Psoas muscle (tissue), 8 donors: ENCODE measurements around the gene C8A. TPM values are rescaled to one million over a fixed set of nuclear protein-coding genes. Genes with fewer than 3 reads are reported as not detected.

ENCODE experiments used
- ATAC-seq, 4 donors: fragments of 200-7000 bp; cut with Tn5 transposase; one replicate each; pipeline ENCODE4 v1.9.1; 2020; ENCODE audit warnings: moderate library complexity in 3 of 4, mild to moderate bottlenecking in 2 of 4
- DNase-seq, 2 donors: peaks; one replicate each; pipeline ENCODE4 v3.0.0-alpha.2; 2020
- H3K27ac ChIP-seq: fragments of 200-600 bp; one replicate; pipeline ENCODE4 v1.8.0; 2022
- H3K27me3 ChIP-seq, 3 donors: fragments of 200-600 bp in 1 of 3; one replicate each; pipeline versions ENCODE4 v1.6.1 to v1.8.0; 2013 to 2022; ENCODE audit warnings: low read length in 2 of 3, mild to moderate bottlenecking in 2 of 3, moderate library complexity in 1 of 3; ENCODE audit not compliant: insufficient read depth in 3 of 3
- H3K36me3 ChIP-seq, 2 donors: fragments of 200-600 bp in 1 of 2; one replicate each; pipeline versions ENCODE4 v1.6.1 to v1.8.0; 2013 to 2022; ENCODE audit warnings: low read depth in 1 of 2, mild to moderate bottlenecking in 1 of 2, moderate library complexity in 1 of 2; ENCODE audit not compliant: insufficient read depth in 1 of 2
- H3K4me1 ChIP-seq: fragments of 200-600 bp; one replicate; pipeline ENCODE4 v1.8.0; 2022
- H3K4me3 ChIP-seq: fragments of 200-600 bp; one replicate; pipeline ENCODE4 v1.8.0; 2022; ENCODE audit warnings: mild to moderate bottlenecking
- H3K9me3 ChIP-seq: fragments of 200-600 bp; one replicate; pipeline ENCODE4 v1.8.0; 2022
- CTCF ChIP-seq: fragments of 200-600 bp; IDR thresholded peaks from one replicate; pipeline ENCODE4 v1.8.0; 2022; ENCODE audit warnings: antibody characterized with exemption
- WGBS, 3 donors: extraction: QIAGEN DNeasy Blood & Tissue Kit; methylation state at CpG; one replicate each; pipeline versions ENCODE4 v1.1.6 to v1.1.7; 2013; 5-methylcytosine and 5-hydroxymethylcytosine counted together
- intact Hi-C, 2 donors: fragments of 100-400 bp; cut with DNase I; formaldehyde crosslinking; loops; one replicate each; pipeline versions ENCODE4 v1.11.0 to v1.14.2; 2022
- polyA plus RNA-seq, 3 donors: library from polyadenylated mRNA; stranded (reverse); fragments of 200-250 nt; gene quantifications; one replicate each; pipeline ENCODE4 v1.2.3, GENCODE V29; 2013
- total RNA-seq, 4 donors: library from RNA; stranded (reverse); fragmentation: NEBNext Ultra II Directional in 2 of 4; extraction: Animal tissue kit (Norgen Biotek cat#: 25700) in 2 of 4; gene quantifications; one replicate each; pipeline versions ENCODE4 v1.2.1 to v1.2.4, GENCODE V29; 2021 to 2023
- donor health status: healthy with polysubstance abuse.
- donor health status: DM: no; HTN: no; CAD: no; lungs with moderate emphysema.
- donor health status: Bipolar disorder and iron deficiency.
- donor health status: healthy.
- donor health status: DM: yes; HTN: yes; CAD: no.
- donor health status: DM: no; HTN: no; CAD: no.
- donor health status: DM: no; HTN: no; CAD: no.
- donor health status: DM: yes; HTN: yes; CAD: no.

The C8A gene
- total and polyA plus RNA-seq, 7 donors: not detected

- Histone ChIP-seq H3K9me3 (no peaks in the 10 kb centered on the region), H3K27ac (no peak overlapping the region), H3K27me3 (no peaks in the 10 kb centered on the region), H3K4me3 (no peak overlapping the region), H3K36me3 (no peaks in the 10 kb centered on the region), H3K4me1 (no peaks in the 10 kb centered on the region)
- intact Hi-C loops: no loop called here
- ATAC-seq: no peak
- TF ChIP-seq CTCF: no peak
- no peak for DNase-seq
- 66 to 81% (median 80%) methylated on average over 3 of the region's 3 CpGs for WGBS, 3 donors
Measured at GRCh38 chr1:56965191-56965590, 110.6 kb downstream of the C8A start.

- no peak for DNase-seq
- TF ChIP-seq CTCF: no peak
- WGBS, 3 donors: 88 to 90% (median 90%) methylated on average over 3 of the region's 3 CpGs
Measured at GRCh38 chr1:56965916-56966697, 111.5 kb downstream of the C8A start, which contains the start of gene C8B. TSS of gene C8B (minus strand) at chr1:56966015. CDS start at chr1:56965948, 67 bp downstream.

GRCh38 chr1:56966698-56966999 is 112.1 kb downstream of the C8A start:
- no peak for TF ChIP-seq CTCF
- intact Hi-C loops: no loop called here
- WGBS, 3 donors: 95 to 99% (median 98%) methylated on average over 1 of the region's 1 CpG

More at GRCh38 chr1:56965916-56966697, 111.5 kb downstream of the C8A start, which contains the start of gene C8B:
- no peak for ATAC-seq
- no peak within 1 kb of the TSS for H3K4me3 ChIP-seq
- H3K36me3 ChIP-seq: no peaks in the 10 kb centered on the region
- H3K27ac ChIP-seq: no peak within 1 kb of the TSS
- no peaks in the 10 kb centered on the region for H3K9me3 ChIP-seq
- no peaks in the 10 kb centered on the region for H3K4me1 ChIP-seq
- intact Hi-C loops: no loop called here
- H3K27me3 ChIP-seq: no peaks in the 10 kb centered on the region

GRCh38 chr1:56967355-56967754 is 112.8 kb downstream of the C8A start:
- H3K27me3 ChIP-seq: no peaks in the 10 kb centered on the region
- no peak for TF ChIP-seq CTCF
- H3K36me3 ChIP-seq: no peaks in the 10 kb centered on the region
- no peak for ATAC-seq
- intact Hi-C loops: no loop called here
- no peaks in the 10 kb centered on the region for H3K4me1 ChIP-seq
- no peaks in the 10 kb centered on the region for H3K9me3 ChIP-seq
- H3K27ac ChIP-seq: no peak overlapping the region
- no peak for DNase-seq
- WGBS, 3 donors: 68 to 86% (median 73%) methylated on average over 3 of the region's 3 CpGs
- H3K4me3 ChIP-seq: no peak overlapping the region

More at GRCh38 chr1:56966698-56966999, 112.1 kb downstream of the C8A start:
- no peak for ATAC-seq
- no peak overlapping the region for H3K27ac ChIP-seq
- H3K4me3 ChIP-seq: no peak overlapping the region
- no peaks in the 10 kb centered on the region for H3K27me3 ChIP-seq
- H3K9me3 ChIP-seq: no peaks in the 10 kb centered on the region
- DNase-seq: no peak
- H3K36me3 ChIP-seq: no peaks in the 10 kb centered on the region
- H3K4me1 ChIP-seq: no peaks in the 10 kb centered on the region

Other genes with a start within 250 kb of the C8A start
- gene PRKAA2, start 209.5 kb upstream of the C8A start, total RNA-seq: 100 to 1,000 TPM in 1 of 4 donors, 10 to 100 TPM in 3; 48.4 to 101 (median 63.0) TPM
- gene PRKAA2, start 209.5 kb upstream of the C8A start, polyA plus RNA-seq: 10 to 100 TPM in 2 of 3 donors, 1 to 10 TPM in 1; 2.1 to 15.5 (median 12.6) TPM
- 1 to 10 TPM in 2 of 4 donors, under 1 TPM in 2; 0.67 to 1.3 (median 1.1) TPM for gene FYB2, start 35.4 kb upstream of the C8A start, total RNA-seq
- 1 to 10 TPM in 1 of 3 donors, under 1 TPM in 1, not detected in 1; 0.48 to 2.6 TPM for gene FYB2, start 35.4 kb upstream of the C8A start, polyA plus RNA-seq
- not detected for gene C8B, start 111.2 kb downstream of the C8A start, total RNA-seq
- gene C8B, start 111.2 kb downstream of the C8A start, polyA plus RNA-seq: not detected